Epithelial cell of esophagus (primary cell): Measurements from ENCODE around the gene LYPD1.

ENCODE experiments used
- DNase-seq: peaks from one replicate; pipeline ENCODE4 v3.0.0; 2010; ENCODE audit warnings: low read depth
- H3K4me3 ChIP-seq: 2 replicates; pipeline ENCODE4 v1.5.1; 2011; ENCODE audit warnings: mild to moderate bottlenecking, low read length, control low read depth
- CTCF ChIP-seq: IDR thresholded peaks from 2 replicates; pipeline ENCODE4 v1.5.1; 2011; ENCODE audit warnings: low read depth, mild to moderate bottlenecking, low read length, control low read depth, inconsistent platforms; ENCODE audit not compliant: insufficient read depth; ENCODE audit errors: missing control alignments

Gene LYPD1

GRCh38 chr2:132595693-132596092 is 74.3 kb downstream of the LYPD1 start:
- no peak for TF ChIP-seq CTCF
- no peak overlapping the region for H3K4me3 ChIP-seq
- no peak for DNase-seq

- no peak for DNase-seq
- no peak for TF ChIP-seq CTCF
- H3K4me3 ChIP-seq = no peak overlapping the region
These were observed 74.8 kb downstream of the LYPD1 start for GRCh38 chr2:132595186-132595585.
